Body of pancreas (tissue), 4 donors: Measurements from ENCODE around the gene EEFSEC.

ENCODE experiments used
- CTCF ChIP-seq, 7 experiments: fragments of 450-650 bp in 4 of 7; fragments of 200-600 bp in 3 of 7; sonication (generic) in 3 of 7; IDR thresholded peaks; one replicate each; pipeline ENCODE4 v1.5.1; 2016 to 2019; ENCODE audit warnings: antibody characterized with exemption in 7 of 7
- POLR2A ChIP-seq, 3 donors: fragments of 450-650 bp; IDR thresholded peaks; one replicate each; pipeline ENCODE4 v1.6.1; 2016; ENCODE audit warnings: antibody characterized with exemption in 3 of 3, mild to moderate bottlenecking in 2 of 3

- TF ChIP-seq POLR2A (IDR thresholded peaks at IDR 0.05) (no peak), CTCF (IDR thresholded peaks at IDR 0.05) (no peak)
Measured at GRCh38 chr3:128226186-128226725, 73.0 kb downstream of the EEFSEC start.
